Fibroblast of the aortic adventitia (primary cell): ENCODE data around the gene SESN1. TPM values are rescaled to one million over a fixed set of nuclear protein-coding genes. Genes with fewer than 3 reads are reported as not detected.
"Not testable (repeated sequence)": the region's sequence is repeated elsewhere in the genome, so short reads cannot be mapped to it uniquely, and the experiment has no call there.

Experiments used
- DNase-seq: peaks from one replicate; pipeline ENCODE4 v3.0.0-alpha.2; 2010; ENCODE audit warnings: low read depth
- H3K4me3 ChIP-seq: 2 replicates; pipeline ENCODE4 v1.5.1; 2011; ENCODE audit warnings: low read depth, mild to moderate bottlenecking, control low read depth, low read length, moderate library complexity
- total RNA-seq: library from RNA; depleted of rRNA; stranded (reverse); fragments of >200 nt; gene quantifications from 2 replicates; pipeline ENCODE4 v1.2.3, GENCODE V29; 2012; ENCODE audit warnings: low replicate concordance
- TF ChIP-seq, protein P1 (sequence below): IDR thresholded peaks from 2 replicates; pipeline ENCODE4 v1.5.1; 2011; ENCODE audit warnings: mild to moderate bottlenecking, low read length, control low read depth, inconsistent platforms; ENCODE audit not compliant: insufficient read depth

Gene SESN1
- total RNA-seq, result 22.7 and 22.8 TPM in 2 replicates

DNA sequence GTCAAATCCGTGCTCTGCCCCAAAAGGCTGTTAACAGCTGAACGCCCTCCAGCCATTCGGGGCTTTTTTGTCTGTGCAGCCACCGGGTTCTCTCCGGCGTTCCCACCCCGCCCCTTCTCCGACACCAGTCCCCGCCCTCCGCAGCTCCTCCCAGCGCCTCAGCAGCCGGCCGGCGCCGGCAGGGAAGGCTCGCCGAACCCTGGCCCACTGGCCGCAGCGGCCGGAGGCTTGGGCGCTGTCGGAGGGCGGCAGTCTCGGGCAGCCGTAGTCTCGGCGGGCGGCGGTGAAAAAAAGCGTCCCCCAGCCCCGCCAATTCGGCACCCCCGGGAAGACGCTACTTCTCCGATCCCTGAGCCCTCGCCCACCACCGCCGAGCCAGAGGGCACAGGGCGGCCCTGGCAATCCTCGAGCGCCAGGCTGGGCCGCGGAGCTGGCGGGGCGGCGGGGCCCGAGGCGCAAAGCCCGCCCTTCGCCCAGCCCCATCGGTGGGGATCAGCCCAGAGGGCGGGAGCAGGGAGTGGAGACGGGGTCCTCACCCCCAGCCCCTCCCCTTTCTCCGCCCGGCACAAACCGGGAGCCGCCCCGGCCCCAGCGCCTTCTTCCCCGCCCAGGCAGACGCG, at the start of gene SESN1:
SESN1 (minus strand) TSS at position 431 of the 620 bp plus-strand sequence. CDS start 773 bp downstream, outside the sequence.
- H3K4me3 ChIP-seq, result peak within 1 kb of the TSS; percentile 75
- TF ChIP-seq, protein P1, sequence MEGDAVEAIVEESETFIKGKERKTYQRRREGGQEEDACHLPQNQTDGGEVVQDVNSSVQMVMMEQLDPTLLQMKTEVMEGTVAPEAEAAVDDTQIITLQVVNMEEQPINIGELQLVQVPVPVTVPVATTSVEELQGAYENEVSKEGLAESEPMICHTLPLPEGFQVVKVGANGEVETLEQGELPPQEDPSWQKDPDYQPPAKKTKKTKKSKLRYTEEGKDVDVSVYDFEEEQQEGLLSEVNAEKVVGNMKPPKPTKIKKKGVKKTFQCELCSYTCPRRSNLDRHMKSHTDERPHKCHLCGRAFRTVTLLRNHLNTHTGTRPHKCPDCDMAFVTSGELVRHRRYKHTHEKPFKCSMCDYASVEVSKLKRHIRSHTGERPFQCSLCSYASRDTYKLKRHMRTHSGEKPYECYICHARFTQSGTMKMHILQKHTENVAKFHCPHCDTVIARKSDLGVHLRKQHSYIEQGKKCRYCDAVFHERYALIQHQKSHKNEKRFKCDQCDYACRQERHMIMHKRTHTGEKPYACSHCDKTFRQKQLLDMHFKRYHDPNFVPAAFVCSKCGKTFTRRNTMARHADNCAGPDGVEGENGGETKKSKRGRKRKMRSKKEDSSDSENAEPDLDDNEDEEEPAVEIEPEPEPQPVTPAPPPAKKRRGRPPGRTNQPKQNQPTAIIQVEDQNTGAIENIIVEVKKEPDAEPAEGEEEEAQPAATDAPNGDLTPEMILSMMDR, result no peak
- DNase-seq, result peak; percentile 89

DNA sequence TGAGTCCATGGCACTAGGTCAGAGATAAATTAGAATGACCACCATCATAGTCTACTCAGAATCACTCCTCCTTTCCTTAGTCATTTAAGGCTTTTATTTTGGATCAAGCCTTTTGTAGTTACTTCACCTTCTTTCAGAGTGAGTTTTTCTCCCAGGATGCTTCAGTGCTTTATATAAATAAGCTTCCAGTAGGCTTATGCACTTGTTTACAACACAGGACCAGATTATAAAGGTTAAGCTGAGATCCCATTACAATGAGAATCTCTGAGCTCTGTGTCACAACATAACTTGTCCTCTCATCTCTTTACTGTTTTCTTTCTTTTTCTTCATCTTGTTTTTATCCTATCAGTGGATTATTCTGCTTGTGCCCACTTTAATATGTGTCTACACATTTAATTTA, 48.5 kb upstream of the SESN1 start:
- H3K4me3 ChIP-seq, result no peak overlapping the region
- DNase-seq, result no peak
- TF ChIP-seq, protein P1, result no peak

DNA sequence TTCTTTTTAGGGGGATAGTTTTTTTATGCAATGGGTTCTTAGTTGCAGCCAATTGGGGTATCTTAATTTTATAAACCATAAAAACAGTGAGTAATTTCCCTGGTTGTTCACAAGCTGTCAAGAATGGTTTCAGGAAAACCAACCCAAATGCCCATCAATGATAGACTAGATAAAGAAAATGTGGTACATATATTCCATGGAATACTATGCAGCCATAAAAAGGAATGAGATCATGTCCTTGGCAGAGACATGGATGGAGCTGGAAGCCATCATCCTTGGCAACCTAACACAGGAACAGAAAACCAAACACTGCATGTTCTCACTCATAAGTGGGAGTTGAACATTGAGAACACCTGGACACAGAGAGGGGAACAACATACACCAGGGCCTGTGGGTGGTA, 47.4 kb upstream of the SESN1 start:
- DNase-seq, H3K4me3 ChIP-seq: not testable (repeated sequence)

DNA sequence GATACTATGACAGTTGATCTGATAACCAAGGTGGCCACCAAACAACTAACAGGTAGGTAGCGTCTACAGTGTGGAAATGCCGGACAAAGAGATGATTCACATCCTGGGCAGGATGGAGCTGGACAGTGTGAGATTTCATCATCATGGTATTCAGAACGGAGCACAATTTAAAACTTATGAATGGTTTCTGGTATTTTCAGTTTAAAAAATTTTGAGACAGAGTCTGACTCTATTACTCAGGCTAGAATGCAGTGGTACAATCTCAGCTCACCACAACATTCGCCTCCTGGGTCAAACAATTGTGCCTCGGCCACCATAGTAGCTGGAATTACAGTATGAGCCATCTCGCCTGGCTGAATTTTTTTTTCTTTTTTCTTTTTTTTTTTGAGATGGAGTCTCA, 44.5 kb upstream of the SESN1 start:
- H3K4me3 ChIP-seq, result no peak overlapping the region
- TF ChIP-seq, protein P1, result no peak
- peak; percentile 65 for DNase-seq

DNA sequence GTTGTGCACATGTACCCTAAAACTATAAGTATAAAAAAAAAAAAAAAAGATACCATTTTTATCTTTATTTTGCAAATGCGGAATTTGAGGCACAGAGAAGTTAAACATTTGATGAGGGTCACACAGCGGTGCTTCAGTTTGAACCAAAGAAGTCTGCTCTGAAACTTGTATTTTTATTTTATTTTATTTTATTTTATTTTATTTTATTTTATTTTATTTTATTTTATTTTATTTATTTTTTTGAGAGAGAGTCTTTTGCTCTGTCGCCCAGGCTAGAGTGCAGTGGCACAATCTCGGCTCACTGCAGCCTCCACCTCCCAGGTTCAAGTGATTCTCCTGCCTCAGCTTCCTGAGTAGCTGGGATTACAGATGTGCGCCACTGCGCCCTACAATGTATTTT, 41.9 kb upstream of the SESN1 start:
- DNase-seq, H3K4me3 ChIP-seq: not testable (repeated sequence)

DNA sequence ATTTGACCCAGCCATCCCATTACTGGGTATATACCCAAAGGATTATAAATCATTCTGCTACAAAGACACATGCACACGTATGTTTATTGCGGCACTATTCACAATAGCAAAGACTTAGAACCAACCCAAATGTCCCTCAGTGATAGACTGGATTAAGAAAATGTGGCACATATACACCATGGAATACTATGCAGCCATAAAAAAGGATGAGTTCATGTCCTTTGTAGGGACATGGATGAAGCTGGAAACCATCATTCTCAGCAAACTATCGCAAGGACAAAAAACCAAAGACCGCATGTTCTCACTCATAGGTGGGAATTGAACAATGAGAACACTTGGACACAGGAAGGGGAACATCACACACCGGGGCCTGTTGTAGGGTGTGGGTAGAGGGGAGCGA, 41.4 kb upstream of the SESN1 start:
- DNase-seq, H3K4me3 ChIP-seq: not testable (repeated sequence)

DNA sequence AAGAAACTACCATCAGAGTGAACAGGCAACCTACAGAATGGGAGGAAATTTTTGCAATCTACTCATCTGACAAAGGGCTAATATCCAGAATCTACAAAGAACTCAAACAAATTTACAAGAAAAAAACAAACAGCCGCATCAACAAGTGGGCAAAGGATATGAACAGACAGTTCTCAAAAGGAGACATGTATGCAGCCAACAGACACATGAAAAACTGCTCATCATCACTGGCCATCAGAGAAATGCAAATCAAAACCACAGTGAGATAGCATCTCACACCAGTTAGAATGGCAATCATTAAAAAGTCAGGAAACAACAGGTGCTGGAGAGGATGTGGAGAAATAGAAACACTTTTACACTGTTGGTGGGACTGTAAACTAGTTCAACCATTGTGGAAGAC, 41.0 kb upstream of the SESN1 start:
- DNase-seq, H3K4me3 ChIP-seq: not testable (repeated sequence)

DNA sequence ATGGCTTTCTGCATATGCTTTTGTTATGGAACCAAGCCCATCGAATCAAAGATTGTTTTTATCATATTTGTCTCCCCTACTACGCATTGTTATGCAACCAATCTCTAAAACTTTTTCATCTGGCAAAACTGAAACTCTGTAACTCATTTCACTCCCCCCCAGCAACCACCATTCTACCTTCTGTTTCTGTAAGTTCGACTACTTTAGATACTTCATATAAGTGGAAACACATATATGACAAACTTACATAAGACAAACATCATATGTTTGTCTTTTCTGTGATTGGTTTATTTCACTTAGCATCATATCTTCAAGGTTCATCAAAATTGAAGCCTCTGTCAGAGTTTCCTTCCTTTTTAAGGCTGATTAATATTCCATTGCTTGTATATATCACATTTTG, 35.4 kb upstream of the SESN1 start:
- TF ChIP-seq, protein P1, result no peak

DNA sequence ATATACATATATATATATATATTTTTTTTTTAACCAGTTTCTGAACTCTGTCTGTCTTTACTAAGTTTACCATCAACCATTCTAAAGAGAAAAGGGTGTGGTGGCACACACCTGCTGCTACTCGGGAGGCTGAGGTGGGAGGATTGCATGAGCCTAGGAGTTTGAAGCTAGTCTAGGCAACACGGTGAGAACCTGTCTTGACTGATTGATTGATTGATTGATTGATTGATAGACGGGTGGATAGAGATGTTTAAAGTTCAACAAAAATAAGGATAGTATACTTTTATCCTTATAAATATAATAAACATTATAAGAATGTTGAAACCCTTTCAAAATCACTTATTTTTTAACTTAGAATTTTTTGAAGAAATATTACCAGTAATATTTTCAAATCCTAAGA, 30.9 kb upstream of the SESN1 start:
- no peak for DNase-seq
- TF ChIP-seq, protein P1, result no peak
- no peak overlapping the region for H3K4me3 ChIP-seq

More for the DNA sequence above, 35.4 kb upstream of the SESN1 start:
- DNase-seq, result no peak
- no peak overlapping the region for H3K4me3 ChIP-seq
